ENCODE data around the gene COG5. TPM values are rescaled to one million over a fixed set of nuclear protein-coding genes. Genes with fewer than 3 reads are reported as not detected.
A peak's percentile ranks its signal among the peaks of the same experiment; 100 is the strongest.

Gene COG5
- total RNA-seq, 2 experiments from 2014 or later = 34.1 to 35.5 TPM

GRCh38 chr7:107594961-107595737 lies 31.4 kb upstream of the COG5 start:
- no peaks in the 10 kb centered on the region for H3K27me3 Mint-ChIP-seq
- no peaks in the 10 kb centered on the region for H3K4me1 Mint-ChIP-seq
- intact Hi-C loops (cut with DNase I, micrococcal nuclease) = no loop called here
- no peak overlapping the region for H3K27ac Mint-ChIP-seq
- H3K36me3 Mint-ChIP-seq (ENCODE audit: low read depth) = peaks cover 9% of the 10 kb centered on the region
- ChIA-PET POLR2A (no interaction called here), CTCF (interaction anchor here (0.6 to 1.4 kb wide), 3 partner anchors 11 to 132 kb away, joined by 3 to 4 read pairs (median 3); no protein-coding TSS in a partner anchor)
- no peak overlapping the region for H3K4me3 Mint-ChIP-seq
- no peak for DNase-seq
- H3K9me3 Mint-ChIP-seq (ENCODE audit: low read depth) = no peaks in the 10 kb centered on the region
- ATAC-seq = no peak

GRCh38 chr7:107593025-107593410 lies 29.3 kb upstream of the COG5 start:
- Mint-ChIP-seq H3K36me3 (ENCODE audit: low read depth) (peaks cover 11% of the 10 kb centered on the region), H3K27ac (no peak overlapping the region), H3K9me3 (ENCODE audit: low read depth) (no peaks in the 10 kb centered on the region), H3K27me3 (no peaks in the 10 kb centered on the region), H3K4me3 (no peak overlapping the region), H3K4me1 (no peaks in the 10 kb centered on the region)
- CTCF ChIA-PET = interaction anchor here (0.6 to 1.2 kb wide), 2 partner anchors 13 to 243 kb away, joined by 3 to 4 read pairs; no protein-coding TSS in a partner anchor
- no peak for ATAC-seq
- POLR2A ChIA-PET = no interaction called here
- no peak for DNase-seq
- intact Hi-C loops (cut with DNase I, micrococcal nuclease) = no loop called here

- ATAC-seq = no peak
- H3K4me3 Mint-ChIP-seq = no peak overlapping the region
These were observed 28.8 kb upstream of the COG5 start for GRCh38 chr7:107592361-107593024.

GRCh38 chr7:107591421-107591820 lies 27.7 kb upstream of the COG5 start:
- no peaks in the 10 kb centered on the region for H3K4me1 Mint-ChIP-seq
- no peak overlapping the region for H3K4me3 Mint-ChIP-seq
- no peak for ATAC-seq
- no peak overlapping the region for H3K27ac Mint-ChIP-seq
- intact Hi-C loops (cut with DNase I, micrococcal nuclease) = no loop called here
- no peaks in the 10 kb centered on the region for H3K27me3 Mint-ChIP-seq
- no peak for DNase-seq
- H3K9me3 Mint-ChIP-seq (ENCODE audit: low read depth) = no peaks in the 10 kb centered on the region
- peaks cover 11% of the 10 kb centered on the region for H3K36me3 Mint-ChIP-seq (ENCODE audit: low read depth)
- ChIA-PET CTCF (interaction anchor here (1.0 kb wide), 1 partner anchor 9 kb away, joined by 4 read pairs; no protein-coding TSS in a partner anchor), POLR2A (no interaction called here)

More at GRCh38 chr7:107592361-107593024, 28.8 kb upstream of the COG5 start:
- DNase-seq = no peak
- no peak overlapping the region for H3K27ac Mint-ChIP-seq
- no peaks in the 10 kb centered on the region for H3K9me3 Mint-ChIP-seq (ENCODE audit: low read depth)
- CTCF ChIA-PET = interaction anchor here (0.6 kb wide), 1 partner anchor 242 kb away, joined by 3 read pairs; no protein-coding TSS in a partner anchor
- no peaks in the 10 kb centered on the region for H3K4me1 Mint-ChIP-seq
- intact Hi-C loops (cut with DNase I, micrococcal nuclease) = no loop called here
- H3K27me3 Mint-ChIP-seq = no peaks in the 10 kb centered on the region
- H3K36me3 Mint-ChIP-seq (ENCODE audit: low read depth) = peaks cover 11% of the 10 kb centered on the region
- POLR2A ChIA-PET = no interaction called here

- H3K4me1 Mint-ChIP-seq = no peaks in the 10 kb centered on the region
- no peak for DNase-seq
- CTCF ChIA-PET = interaction anchor here (0.9 kb wide), 1 partner anchor 11 kb away, joined by 3 read pairs; no protein-coding TSS in a partner anchor
- H3K9me3 Mint-ChIP-seq (ENCODE audit: low read depth) = no peaks in the 10 kb centered on the region
- POLR2A ChIA-PET = no interaction called here
- H3K27me3 Mint-ChIP-seq = no peaks in the 10 kb centered on the region
- ATAC-seq = no peak
- peaks cover 20% of the 10 kb centered on the region for H3K36me3 Mint-ChIP-seq (ENCODE audit: low read depth)
- H3K27ac Mint-ChIP-seq = no peak overlapping the region
- H3K4me3 Mint-ChIP-seq = no peak overlapping the region
- intact Hi-C loops (cut with DNase I, micrococcal nuclease) = no loop called here
These were observed 24.9 kb upstream of the COG5 start for GRCh38 chr7:107588529-107589130.

GRCh38 chr7:107584716-107585115 lies 21.0 kb upstream of the COG5 start:
- Mint-ChIP-seq H3K4me1 (peaks cover 14% of the 10 kb centered on the region), H3K36me3 (ENCODE audit: low read depth) (peaks cover 20% of the 10 kb centered on the region), H3K27me3 (no peaks in the 10 kb centered on the region), H3K27ac (no peak overlapping the region), H3K9me3 (ENCODE audit: low read depth) (no peaks in the 10 kb centered on the region), H3K4me3 (no peak overlapping the region)
- no peak for DNase-seq
- intact Hi-C loops (cut with DNase I, micrococcal nuclease) = loop anchor here (5.0 kb wide), 3 partner anchors 78 to 308 kb away; partner anchors contain the start of genes CBLL1 (in 1 of the 2), DLD (in 1 of the 2) and SLC26A4 (in 1 of the 2)
- ATAC-seq = no peak
- ChIA-PET CTCF (interaction anchor here (1.0 to 1.2 kb wide), 2 partner anchors 9 to 27 kb away, joined by 3 to 4 read pairs; no protein-coding TSS in a partner anchor), POLR2A (no interaction called here)

- DNase-seq (no peak), ATAC-seq (no peak)
- H3K27me3 Mint-ChIP-seq = no peaks in the 10 kb centered on the region
- H3K4me1 Mint-ChIP-seq = peaks cover 18% of the 10 kb centered on the region
- H3K36me3 Mint-ChIP-seq (ENCODE audit: low read depth) = peaks cover 20% of the 10 kb centered on the region
- no peak overlapping the region for H3K27ac Mint-ChIP-seq
- ChIA-PET POLR2A (no interaction called here), CTCF (interaction anchor here (2.1 kb wide), 1 partner anchor 160 kb away, joined by 6 read pairs; no protein-coding TSS in a partner anchor)
- intact Hi-C loops (cut with DNase I, micrococcal nuclease) = loop anchor here (5.0 kb wide), 3 partner anchors 79 to 309 kb away; partner anchors contain the start of genes CBLL1 (in 1 of the 2), DLD (in 1 of the 2) and SLC26A4 (in 1 of the 2)
- H3K4me3 Mint-ChIP-seq = no peak overlapping the region
- no peaks in the 10 kb centered on the region for H3K9me3 Mint-ChIP-seq (ENCODE audit: low read depth)
These were observed 19.2 kb upstream of the COG5 start for GRCh38 chr7:107582875-107583274.

GRCh38 chr7:107581387-107582013 lies 17.8 kb upstream of the COG5 start:
- intact Hi-C loops (cut with DNase I, micrococcal nuclease) = loop anchor here (2.0 to 5.0 kb wide), 5 partner anchors 81 to 311 kb away; partner anchors contain the start of genes CBLL1 (in 1 of the 2), DLD (in 1 of the 2) and SLC26A4 (in 1 of the 2)
- no peaks in the 10 kb centered on the region for H3K9me3 Mint-ChIP-seq (ENCODE audit: low read depth)
- no peak overlapping the region for H3K27ac Mint-ChIP-seq
- ATAC-seq (no peak), DNase-seq (no peak)
- CTCF ChIA-PET = interaction anchor here (2.1 kb wide), 1 partner anchor 161 kb away, joined by 6 read pairs; no protein-coding TSS in a partner anchor
- peak overlapping the region; percentile 84 for H3K4me3 Mint-ChIP-seq
- peaks cover 20% of the 10 kb centered on the region for H3K36me3 Mint-ChIP-seq (ENCODE audit: low read depth)
- H3K27me3 Mint-ChIP-seq = no peaks in the 10 kb centered on the region
- POLR2A ChIA-PET = no interaction called here
- H3K4me1 Mint-ChIP-seq = peaks cover 18% of the 10 kb centered on the region

- Mint-ChIP-seq H3K36me3 (ENCODE audit: low read depth) (peaks cover 18% of the 10 kb centered on the region), H3K27me3 (no peaks in the 10 kb centered on the region), H3K27ac (peak overlapping the region; percentile 70), H3K4me1 (peaks cover 18% of the 10 kb centered on the region), H3K9me3 (ENCODE audit: low read depth) (no peaks in the 10 kb centered on the region), H3K4me3 (peak overlapping the region; percentile 84)
- intact Hi-C loops (cut with DNase I, micrococcal nuclease) = loop anchor here (1.0 to 5.0 kb wide), 9 partner anchors 18 to 413 kb away; partner anchors contain the start of genes COG5 (in 2 of the 2), DUS4L (in 2 of the 2), CBLL1 (in 1 of the 2) and DLD (in 1 of the 2)
- CTCF ChIA-PET = interaction anchor here (1.0 to 2.1 kb wide), 3 partner anchors 17 to 162 kb away, joined by 3 to 6 read pairs (median 3); partner anchors contain the start of genes COG5 and DUS4L
- ATAC-seq (no peak), DNase-seq (no peak)
- POLR2A ChIA-PET = no interaction called here
These were observed 17.1 kb upstream of the COG5 start for GRCh38 chr7:107580716-107581383.
